ENCODE measurements around the gene RSPH1.

- TF ChIP-seq CTCF (conservative IDR thresholded peaks at IDR 0.05; ENCODE audit: low read depth, low read length) (no peak), EZH2 (IDR thresholded peaks at IDR 0.05; ENCODE audit: low read length, unreplicated experiment) (no peak)
Measured at GRCh38 chr21:42479582-42479981, 16.4 kb downstream of the RSPH1 start.
